Skeletal muscle tissue (tissue), 4 donors: ENCODE measurements around the gene SUV39H2. TPM values are rescaled to one million over a fixed set of nuclear protein-coding genes. Genes with fewer than 3 reads are reported as not detected.

Experiments used
- H3K27ac ChIP-seq: one replicate; pipeline ENCODE4 v1.7.0; 2013; ENCODE audit warnings: mild to moderate bottlenecking, low read depth, low read length, inconsistent platforms
- H3K27me3 ChIP-seq, 3 donors: one replicate each; pipeline ENCODE4 v1.7.0; 2013; ENCODE audit warnings: low read length in 3 of 3; ENCODE audit not compliant: control insufficient read depth in 3 of 3, insufficient read depth in 3 of 3
- H3K36me3 ChIP-seq, 3 donors: one replicate each; pipeline ENCODE4 v1.7.0; 2013; ENCODE audit warnings: low read length in 3 of 3; ENCODE audit not compliant: control insufficient read depth in 3 of 3, insufficient read depth in 3 of 3
- H3K4me1 ChIP-seq, 3 donors: one replicate each; pipeline ENCODE4 v1.7.0; 2013; ENCODE audit warnings: low read length in 3 of 3, mild to moderate bottlenecking in 3 of 3; ENCODE audit not compliant: control insufficient read depth in 3 of 3, insufficient read depth in 3 of 3
- H3K4me3 ChIP-seq, 3 donors: one replicate each; pipeline ENCODE4 v1.7.0; 2013; ENCODE audit warnings: low read length in 3 of 3
- H3K9ac ChIP-seq, 3 donors: one replicate each; pipeline ENCODE4 v1.7.0; 2013; ENCODE audit warnings: low read length in 3 of 3, mild to moderate bottlenecking in 3 of 3, moderate library complexity in 2 of 3, low read depth in 1 of 3
- H3K9me3 ChIP-seq, 3 donors: one replicate each; pipeline ENCODE4 v1.7.0; 2013; ENCODE audit warnings: low read length in 3 of 3; ENCODE audit not compliant: control insufficient read depth in 3 of 3
- total RNA-seq: library from RNA; depleted of rRNA; stranded (reverse); fragments of >200 nt; gene quantifications from one replicate; pipeline ENCODE4 v1.2.3, GENCODE V29; 2014
- donor health status: Osteomylitis.

The SUV39H2 gene
- total RNA-seq, 1 donor from 2014 or later, result 13.0 TPM

DNA sequence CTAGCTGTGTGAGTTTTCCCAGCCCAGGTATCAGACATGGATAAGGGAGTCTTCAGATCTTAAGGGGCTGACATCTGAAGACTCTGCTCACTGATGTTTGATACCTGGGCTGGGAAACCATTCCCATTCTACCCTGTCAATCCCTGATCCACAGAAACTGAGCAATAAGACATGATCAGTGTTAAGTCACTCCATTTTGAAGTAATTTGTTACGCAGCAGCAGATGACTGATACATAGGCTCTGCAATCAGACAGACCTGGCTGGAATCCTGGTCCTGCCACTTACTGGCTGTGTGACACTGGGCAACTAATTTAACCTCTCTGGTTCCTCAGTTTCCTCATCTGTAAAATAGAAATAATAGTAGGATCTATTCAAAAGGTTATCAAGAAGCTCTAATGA, 68.6 kb downstream of the SUV39H2 start:
- no peaks in the 10 kb centered on the region for H3K9me3 ChIP-seq
- no peaks in the 10 kb centered on the region for H3K27me3 ChIP-seq
- no peak overlapping the region for H3K27ac ChIP-seq
- no peaks in the 10 kb centered on the region for H3K4me1 ChIP-seq
- H3K36me3 ChIP-seq, result peaks cover 3 to 25% (median 5%) of the 10 kb centered on the region in 3 donors
- no peak overlapping the region for H3K4me3 ChIP-seq
- H3K9ac ChIP-seq, result no peak overlapping the region

DNA sequence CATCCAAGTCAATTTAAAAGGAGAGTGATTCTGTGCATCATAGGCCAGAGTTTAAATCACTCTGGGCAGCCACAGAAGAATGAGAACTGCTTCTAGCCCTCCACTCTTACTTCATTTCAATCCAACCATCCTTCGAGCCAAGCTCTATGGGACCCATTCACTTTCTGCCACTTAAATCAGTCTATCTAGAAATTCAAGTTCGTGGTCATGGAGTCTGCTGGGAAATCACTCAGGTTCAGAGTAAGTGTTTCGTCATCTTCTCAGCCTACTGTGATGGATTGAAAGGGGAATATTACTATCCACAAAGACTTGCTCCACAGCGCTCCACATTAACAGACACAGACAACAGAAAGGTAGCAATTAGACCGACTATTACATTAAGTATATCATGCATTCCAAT, 70.6 kb downstream of the SUV39H2 start:
- Histone ChIP-seq H3K9me3 (no peaks in the 10 kb centered on the region), H3K27me3 (no peaks in the 10 kb centered on the region)

DNA sequence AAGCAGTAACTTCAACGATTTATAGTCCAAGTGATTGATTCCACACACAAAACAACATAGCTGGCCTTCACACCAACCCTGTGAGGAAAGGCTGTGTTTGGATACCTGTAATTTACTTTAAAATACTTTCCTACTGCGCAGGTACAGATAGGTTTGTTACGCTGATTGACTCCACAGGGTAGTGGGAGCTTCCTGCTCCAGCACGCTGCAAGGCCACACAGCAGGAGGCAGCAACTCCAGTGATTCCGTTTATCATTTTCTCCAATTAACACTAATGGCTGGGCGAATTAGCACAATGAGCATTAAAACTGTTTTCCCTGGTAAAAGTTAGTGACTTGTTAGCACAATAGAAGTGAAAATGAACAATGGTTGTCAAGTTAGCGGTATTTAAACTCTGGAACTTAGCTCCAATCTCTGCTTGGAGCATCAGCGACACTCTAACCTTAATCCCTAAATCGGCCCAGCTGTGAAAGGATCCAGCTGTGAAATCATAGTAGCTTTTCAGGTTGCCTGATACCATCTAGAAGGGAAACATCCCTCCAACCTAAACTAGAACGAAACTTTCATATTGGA, 74.3 kb downstream of the SUV39H2 start:
- Histone ChIP-seq H3K27ac (peak overlapping the region; percentile 69), H3K4me1 (peaks cover 13 to 19% (median 14%) of the 10 kb centered on the region in 3 donors), H3K9ac (peak overlapping the region; percentile 62 to 87 (median 84)), H3K27me3 (no peaks in the 10 kb centered on the region), H3K4me3 (peak overlapping the region; percentile 97 to 98 (median 98)), H3K9me3 (no peaks in the 10 kb centered on the region), H3K36me3 (peaks cover 0 to 10% (median 0%) of the 10 kb centered on the region in 3 donors)

More for the DNA sequence above, 70.6 kb downstream of the SUV39H2 start:
- no peak overlapping the region for H3K9ac ChIP-seq
- no peak overlapping the region for H3K4me3 ChIP-seq
- H3K27ac ChIP-seq, result no peak overlapping the region
- peaks cover 3 to 18% (median 4%) of the 10 kb centered on the region in 3 donors for H3K36me3 ChIP-seq
- peaks cover 11 to 13% (median 11%) of the 10 kb centered on the region in 3 donors for H3K4me1 ChIP-seq

DNA sequence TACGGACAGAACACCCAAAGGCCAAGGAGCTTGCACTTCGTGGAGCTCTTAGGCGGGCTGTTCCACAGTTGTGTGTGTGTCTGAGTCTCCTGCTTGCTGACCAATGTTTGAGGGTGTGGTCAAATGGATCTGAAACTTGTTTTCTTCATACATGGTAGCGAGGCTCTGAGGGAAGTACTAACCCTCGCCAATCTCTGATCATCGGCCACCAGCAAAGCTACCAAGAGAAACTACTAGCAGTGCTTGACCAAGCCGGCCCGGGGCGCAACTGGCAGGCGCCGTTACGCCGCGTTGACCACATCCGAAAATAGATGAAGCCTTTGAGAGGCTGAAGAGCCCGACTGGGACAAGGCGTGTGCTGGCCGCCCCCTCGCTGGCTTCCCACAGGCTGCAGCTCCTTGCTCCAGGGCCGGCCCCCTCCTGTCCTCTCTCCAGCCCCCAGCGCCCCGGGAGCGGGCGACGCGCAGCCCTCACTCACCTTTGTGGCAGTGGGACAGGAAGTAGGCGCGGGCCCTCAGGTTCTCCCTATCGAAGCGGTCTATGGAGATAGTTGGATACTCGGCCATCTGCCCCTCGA, 74.8 kb downstream of the SUV39H2 start:
- peak overlapping the region; percentile 97 to 98 (median 98) for H3K4me3 ChIP-seq
- no peaks in the 10 kb centered on the region for H3K27me3 ChIP-seq
- H3K9me3 ChIP-seq, result no peaks in the 10 kb centered on the region
- H3K9ac ChIP-seq, result peak overlapping the region; percentile 62 to 87 (median 84)
- peak overlapping the region; percentile 69 for H3K27ac ChIP-seq
- peaks cover 13 to 19% (median 14%) of the 10 kb centered on the region in 3 donors for H3K4me1 ChIP-seq
- H3K36me3 ChIP-seq, result peaks cover 0 to 5% (median 0%) of the 10 kb centered on the region in 3 donors

Other genes starting within 250 kb of the SUV39H2 start
- 13.6 TPM for gene FAM107B, start 104.0 kb upstream of the SUV39H2 start, total RNA-seq
- 1.0 TPM for gene CDNF, start 40.8 kb upstream of the SUV39H2 start, total RNA-seq
- gene HSPA14, start 40.6 kb upstream of the SUV39H2 start, total RNA-seq, result 11.0 TPM
- gene MSANTD7, start 40.6 kb upstream of the SUV39H2 start, total RNA-seq, result 12.0 TPM
- 4.7 TPM for gene DCLRE1C, start 75.2 kb downstream of the SUV39H2 start, total RNA-seq
- not detected for gene MEIG1, start 80.5 kb downstream of the SUV39H2 start, total RNA-seq
- 1.0 TPM for gene OLAH, start 165.1 kb downstream of the SUV39H2 start, total RNA-seq
- 1.6 TPM for gene ACBD7, start 209.9 kb downstream of the SUV39H2 start, total RNA-seq
- gene RPP38, start 218.5 kb downstream of the SUV39H2 start, total RNA-seq, result 6.3 TPM